DOHH2 (cell line): ENCODE results near the gene DENND1A.

Experiments
- H3F3A ChIP-seq: fragments of 200-600 bp; sonication (generic), shearing (Covaris generic); 2 replicates; pipeline ENCODE4 v1.6.0; 2016; ENCODE audit warnings: antibody characterized with exemption, mild to moderate bottlenecking; ENCODE audit not compliant: control insufficient read depth, insufficient read depth
- H3K27ac ChIP-seq: fragments of 200-600 bp; sonication (generic); 2 replicates; pipeline ENCODE4 v1.5.1; 2014; ENCODE audit warnings: low read depth, mild to moderate bottlenecking, low read length, moderate library complexity
- H3K27me3 ChIP-seq: fragments of 200-600 bp; sonication (generic); 2 replicates; pipeline ENCODE4 v1.6.1; 2014; ENCODE audit warnings: mild to moderate bottlenecking, low read length, mixed read lengths; ENCODE audit not compliant: control insufficient read depth
- H3K36me3 ChIP-seq: fragments of 200-600 bp; sonication (generic); 2 replicates; pipeline ENCODE4 v1.6.1; 2014; ENCODE audit warnings: mild to moderate bottlenecking, low read length, moderate library complexity, mixed read lengths; ENCODE audit not compliant: control insufficient read depth
- H3K4me1 ChIP-seq: fragments of 200-600 bp; sonication (generic); 2 replicates; pipeline ENCODE4 v1.6.1; 2014; ENCODE audit warnings: mild to moderate bottlenecking, low read length, mixed read lengths; ENCODE audit not compliant: control insufficient read depth
- H3K4me2 ChIP-seq: fragments of 200-600 bp; sonication (generic); 2 replicates; pipeline ENCODE4 v1.6.0; 2014; ENCODE audit warnings: mild to moderate bottlenecking, low read length, moderate library complexity
- H3K4me3 ChIP-seq: fragments of 200-600 bp; sonication (generic); 2 replicates; pipeline ENCODE4 v1.5.1; 2014; ENCODE audit warnings: mild to moderate bottlenecking, low read length, mixed read lengths
- H3K79me2 ChIP-seq: fragments of 200-600 bp; sonication (generic); 2 replicates; pipeline ENCODE4 v1.6.1; 2014; ENCODE audit warnings: mild to moderate bottlenecking, low read length, mixed read lengths; ENCODE audit not compliant: control insufficient read depth
- H3K9me2 ChIP-seq: fragments of 200-600 bp; sonication (generic); replicated peaks from 2 replicates; pipeline ENCODE4 v1.6.1; 2014; ENCODE audit warnings: mild to moderate bottlenecking, low read length, mixed read lengths; ENCODE audit not compliant: control insufficient read depth
- H3K9me3 ChIP-seq: fragments of 200-600 bp; sonication (generic); 2 replicates; pipeline ENCODE4 v1.6.1; 2014; ENCODE audit warnings: antibody characterized with exemption, low read length, mixed read lengths; ENCODE audit not compliant: control insufficient read depth, insufficient read depth
- H4K20me1 ChIP-seq: fragments of 200-600 bp; sonication (generic); 2 replicates; pipeline ENCODE4 v1.6.0; 2014; ENCODE audit warnings: low read depth, mild to moderate bottlenecking, antibody characterized with exemption, low read length, moderate library complexity; ENCODE audit not compliant: control insufficient read depth, insufficient read depth
- CTCF ChIP-seq: fragments of 200-600 bp; sonication (generic); IDR thresholded peaks from one replicate; pipeline ENCODE4 v1.5.1; 2014; ENCODE audit warnings: antibody characterized with exemption, mild to moderate bottlenecking, low read depth, low read length; ENCODE audit not compliant: poor library complexity, severe bottlenecking
- EZH2phosphoT487 ChIP-seq: fragments of 200-600 bp; sonication (generic); IDR thresholded peaks from 2 replicates; pipeline ENCODE4 v1.6.1; 2017; ENCODE audit warnings: borderline replicate concordance, mild to moderate bottlenecking, antibody characterized with exemption, low read length, moderate library complexity, mixed read lengths

DENND1A gene

GRCh38 chr9:123757960-123758359 lies 172.0 kb downstream of the DENND1A start:
- H3K27me3 ChIP-seq, result no peaks in the 10 kb centered on the region
- TF ChIP-seq CTCF (no peak), EZH2phosphoT487 (no peak)
- no peaks in the 10 kb centered on the region for H3K9me3 ChIP-seq
- H3K27ac ChIP-seq, result no peak overlapping the region
- no peaks in the 10 kb centered on the region for H3K36me3 ChIP-seq
- no peaks in the 10 kb centered on the region for H3K79me2 ChIP-seq
- H3K4me2 ChIP-seq, result no peak overlapping the region
- H4K20me1 ChIP-seq, result no peaks in the 10 kb centered on the region
- no peaks in the 10 kb centered on the region for H3K4me1 ChIP-seq
- H3F3A ChIP-seq, result no peaks in the 10 kb centered on the region
- no peak overlapping the region for H3K4me3 ChIP-seq
- no peaks in the 10 kb centered on the region for H3K9me2 ChIP-seq

- no peaks in the 10 kb centered on the region for H3K9me2 ChIP-seq
- no peak overlapping the region for H3K27ac ChIP-seq
- no peak overlapping the region for H3K4me2 ChIP-seq
- H3K36me3 ChIP-seq, result no peaks in the 10 kb centered on the region
- H3K9me3 ChIP-seq, result no peaks in the 10 kb centered on the region
- H3K27me3 ChIP-seq, result no peaks in the 10 kb centered on the region
- no peaks in the 10 kb centered on the region for H3K4me1 ChIP-seq
- TF ChIP-seq EZH2phosphoT487, result no peak
- no peak for TF ChIP-seq CTCF
- H4K20me1 ChIP-seq, result no peaks in the 10 kb centered on the region
- no peak overlapping the region for H3K4me3 ChIP-seq
- no peaks in the 10 kb centered on the region for H3K79me2 ChIP-seq
- no peaks in the 10 kb centered on the region for H3F3A ChIP-seq
Observed at GRCh38 chr9:123757547-123757946, 172.4 kb downstream of the DENND1A start.

- no peak overlapping the region for H3K27ac ChIP-seq
- no peaks in the 10 kb centered on the region for H4K20me1 ChIP-seq
- H3K4me2 ChIP-seq, result no peak overlapping the region
- no peaks in the 10 kb centered on the region for H3K4me1 ChIP-seq
- no peak overlapping the region for H3K4me3 ChIP-seq
- H3K79me2 ChIP-seq, result no peaks in the 10 kb centered on the region
- H3F3A ChIP-seq, result no peaks in the 10 kb centered on the region
- no peaks in the 10 kb centered on the region for H3K9me3 ChIP-seq
- no peaks in the 10 kb centered on the region for H3K27me3 ChIP-seq
- no peak for TF ChIP-seq EZH2phosphoT487
- no peak for TF ChIP-seq CTCF
- no peaks in the 10 kb centered on the region for H3K9me2 ChIP-seq
- H3K36me3 ChIP-seq, result no peaks in the 10 kb centered on the region
Observed at GRCh38 chr9:123756484-123757106, 173.3 kb downstream of the DENND1A start.
